Vagina (tissue), 2 donors: ENCODE measurements around the gene SHISA5. TPM values are rescaled to one million over a fixed set of nuclear protein-coding genes. Genes with fewer than 3 reads are reported as not detected.

Experiments
- DNase-seq, 2 donors: peaks; one replicate each; pipeline ENCODE4 v3.0.0-alpha.2; 2017; ENCODE audit errors: extremely low spot score in 2 of 2
- H3K27ac ChIP-seq: fragments of 200-600 bp; sonication (generic); one replicate; pipeline ENCODE4 v1.5.1; 2019
- H3K27me3 ChIP-seq: fragments of 200-600 bp; sonication (generic); one replicate; pipeline ENCODE4 v1.5.1; 2019
- H3K36me3 ChIP-seq, 2 donors: fragments of 200-600 bp; sonication (generic); one replicate each; pipeline ENCODE4 v1.5.1; 2017 to 2019
- H3K4me1 ChIP-seq: fragments of 200-600 bp; sonication (generic); one replicate; pipeline ENCODE4 v1.5.1; 2019
- H3K4me3 ChIP-seq, 2 donors: fragments of 200-600 bp; sonication (generic); 1 replicate in 1 of 2; 2 replicates in 1 of 2; pipeline ENCODE4 v1.5.1; 2016 to 2019
- H3K9me3 ChIP-seq: fragments of 200-600 bp; sonication (generic); one replicate; pipeline ENCODE4 v1.5.1; 2019
- POLR2A ChIP-seq, 2 donors: fragments of 450-650 bp; IDR thresholded peaks; one replicate each; pipeline ENCODE4 v1.6.1; 2017; ENCODE audit warnings: antibody characterized with exemption in 2 of 2, mild to moderate bottlenecking in 2 of 2, moderate library complexity in 2 of 2
- POLR2AphosphoS5 ChIP-seq, 2 donors: sonication (generic); formaldehyde crosslinking; IDR thresholded peaks; one replicate each; pipeline ENCODE4 v1.9.0; 2017; ENCODE audit warnings: antibody characterized with exemption in 2 of 2, mild to moderate bottlenecking in 2 of 2, low read depth in 1 of 2; ENCODE audit not compliant: insufficient read depth in 1 of 2
- intact Hi-C: fragments of 100-400 bp; cut with DNase I; formaldehyde crosslinking; loops from one replicate; pipeline ENCODE4 v1.15.1; 2023
- microRNA-seq: library from miRNA; unstranded; fragments of <30 nt; microRNA quantifications from one replicate; pipeline ENCODE4, GENCODE V29; 2017; ENCODE audit warnings: borderline number of aligned reads, borderline replicate concordance
- small RNA-seq: library from RNA; depleted of rRNA; stranded (forward); fragments of <200 nt; gene quantifications from one replicate; pipeline ENCODE3, GENCODE V24; 2016
- total RNA-seq: library from RNA; depleted of rRNA; stranded (reverse); fragments of >200 nt; gene quantifications from one replicate; pipeline ENCODE4 v1.2.3, GENCODE V29; 2016
- TF ChIP-seq, protein P1 (sequence below), 3 experiments: fragments of 450-650 bp in 2 of 3; fragments of 200-600 bp in 1 of 3; sonication (generic) in 1 of 3; IDR thresholded peaks; one replicate each; pipeline ENCODE4 v1.5.1; 2017 to 2019; ENCODE audit warnings: antibody characterized with exemption in 3 of 3, mild to moderate bottlenecking in 2 of 3, moderate library complexity in 2 of 3

The SHISA5 gene
- total RNA-seq, 1 donor from 2014 or later = 133 TPM

DNA sequence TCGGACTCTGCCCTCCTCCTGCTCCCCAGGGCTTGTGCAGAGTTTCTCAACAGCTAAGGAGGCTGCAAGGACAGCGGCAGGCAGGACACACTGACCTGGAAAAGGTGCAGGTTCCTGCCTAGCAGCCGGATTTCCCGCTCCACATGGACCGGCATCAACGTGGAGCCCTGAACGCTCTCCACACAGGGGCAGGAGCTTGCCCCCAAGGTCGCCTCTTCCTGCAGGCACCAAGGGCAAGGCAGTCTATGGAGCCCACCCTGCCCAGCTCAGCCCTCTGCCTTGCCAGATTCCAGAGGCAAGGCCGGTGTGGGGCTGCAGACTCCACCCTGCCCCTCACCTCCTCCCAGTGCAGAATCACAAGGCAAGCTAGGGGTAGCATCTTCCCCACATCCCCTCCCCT lies 84.8 kb downstream of the SHISA5 start:
- no peaks in the 10 kb centered on the region for H3K9me3 ChIP-seq
- H3K4me1 ChIP-seq = peaks cover 32% of the 10 kb centered on the region
- H3K36me3 ChIP-seq = peaks cover 0 to 67% of the 10 kb centered on the region in 2 donors
- H3K4me3 ChIP-seq = no peak overlapping the region
- no peak for DNase-seq
- intact Hi-C loops = no loop called here
- H3K27ac ChIP-seq = no peak overlapping the region
- TF ChIP-seq POLR2AphosphoS5 (IDR thresholded peaks at IDR 0.05; ENCODE audit: insufficient read depth in 1 of 2, low read depth in 1 of 2) (no peak), POLR2A (IDR thresholded peaks at IDR 0.05) (no peak)
- TF ChIP-seq, protein P1, sequence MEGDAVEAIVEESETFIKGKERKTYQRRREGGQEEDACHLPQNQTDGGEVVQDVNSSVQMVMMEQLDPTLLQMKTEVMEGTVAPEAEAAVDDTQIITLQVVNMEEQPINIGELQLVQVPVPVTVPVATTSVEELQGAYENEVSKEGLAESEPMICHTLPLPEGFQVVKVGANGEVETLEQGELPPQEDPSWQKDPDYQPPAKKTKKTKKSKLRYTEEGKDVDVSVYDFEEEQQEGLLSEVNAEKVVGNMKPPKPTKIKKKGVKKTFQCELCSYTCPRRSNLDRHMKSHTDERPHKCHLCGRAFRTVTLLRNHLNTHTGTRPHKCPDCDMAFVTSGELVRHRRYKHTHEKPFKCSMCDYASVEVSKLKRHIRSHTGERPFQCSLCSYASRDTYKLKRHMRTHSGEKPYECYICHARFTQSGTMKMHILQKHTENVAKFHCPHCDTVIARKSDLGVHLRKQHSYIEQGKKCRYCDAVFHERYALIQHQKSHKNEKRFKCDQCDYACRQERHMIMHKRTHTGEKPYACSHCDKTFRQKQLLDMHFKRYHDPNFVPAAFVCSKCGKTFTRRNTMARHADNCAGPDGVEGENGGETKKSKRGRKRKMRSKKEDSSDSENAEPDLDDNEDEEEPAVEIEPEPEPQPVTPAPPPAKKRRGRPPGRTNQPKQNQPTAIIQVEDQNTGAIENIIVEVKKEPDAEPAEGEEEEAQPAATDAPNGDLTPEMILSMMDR (IDR thresholded peaks at IDR 0.05) = no peak
- H3K27me3 ChIP-seq = no peaks in the 10 kb centered on the region

DNA sequence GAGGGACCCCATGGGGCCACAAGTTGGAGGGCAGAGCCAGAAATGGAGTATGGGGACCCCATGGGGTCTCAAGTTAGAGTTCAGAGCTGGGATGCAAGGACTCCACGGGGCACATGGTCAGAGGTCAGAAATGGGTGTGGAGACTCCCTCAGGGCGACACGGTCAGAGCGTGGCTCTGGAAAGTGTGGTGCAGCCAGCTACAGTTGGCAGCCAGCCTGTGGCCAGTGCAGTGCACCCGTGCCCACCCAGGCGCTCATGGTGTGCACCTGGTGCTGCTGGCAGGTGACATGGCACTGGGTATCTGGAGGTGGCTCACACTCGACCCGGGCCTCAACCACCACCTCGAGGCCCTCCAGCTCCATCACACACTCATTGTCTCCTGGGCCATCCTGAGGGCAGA lies 85.3 kb downstream of the SHISA5 start:
- intact Hi-C loops = no loop called here
- TF ChIP-seq POLR2AphosphoS5 (IDR thresholded peaks at IDR 0.05; ENCODE audit: insufficient read depth in 1 of 2, low read depth in 1 of 2) = no peak
- TF ChIP-seq, protein P1 (IDR thresholded peaks at IDR 0.05) = no peak
- TF ChIP-seq POLR2A (IDR thresholded peaks at IDR 0.05) = no peak
- Histone ChIP-seq H3K27me3 (no peaks in the 10 kb centered on the region), H3K4me3 (no peak overlapping the region), H3K9me3 (no peaks in the 10 kb centered on the region), H3K4me1 (peaks cover 32% of the 10 kb centered on the region), H3K36me3 (peaks cover 0 to 68% of the 10 kb centered on the region in 2 donors), H3K27ac (no peak overlapping the region)
- DNase-seq = no peak

DNA sequence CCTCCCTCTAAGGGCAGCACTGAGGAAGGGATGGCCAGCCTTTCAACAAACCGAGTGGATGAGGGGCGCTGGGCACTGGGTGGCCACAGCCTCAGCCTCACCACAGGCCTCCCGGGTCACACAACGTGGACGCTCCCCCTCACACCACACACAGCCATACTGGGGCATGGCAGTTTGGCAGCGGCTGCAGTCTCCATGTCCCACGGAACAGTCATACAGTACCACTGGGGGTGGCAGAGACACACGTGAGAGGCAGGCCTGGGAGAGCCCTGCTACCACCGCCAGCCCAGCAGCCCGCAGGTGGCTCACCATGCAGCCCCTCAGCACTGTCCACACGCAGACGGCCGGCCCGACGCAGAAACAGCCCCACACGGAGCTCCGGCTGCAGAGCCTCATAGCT lies 85.8 kb downstream of the SHISA5 start:
- peaks cover 0 to 68% of the 10 kb centered on the region in 2 donors for H3K36me3 ChIP-seq
- H3K9me3 ChIP-seq = no peaks in the 10 kb centered on the region
- H3K4me1 ChIP-seq = peaks cover 31% of the 10 kb centered on the region
- no peak for DNase-seq
- TF ChIP-seq POLR2AphosphoS5 (IDR thresholded peaks at IDR 0.05; ENCODE audit: insufficient read depth in 1 of 2, low read depth in 1 of 2) = no peak
- no peak for TF ChIP-seq POLR2A (IDR thresholded peaks at IDR 0.05)
- TF ChIP-seq, protein P1 (IDR thresholded peaks at IDR 0.05) = no peak
- intact Hi-C loops = no loop called here
- H3K4me3 ChIP-seq = no peak overlapping the region
- no peaks in the 10 kb centered on the region for H3K27me3 ChIP-seq
- no peak overlapping the region for H3K27ac ChIP-seq

Small RNA genes lying within 50 kb of the gene (microRNA-seq; reads per million reads assigned to microRNA genes)
- gene MIR6823 = not detected

Small RNA genes lying within 50 kb of the gene (small RNA-seq; reads per million reads assigned to genes)
- not detected for gene MIR6823

Other genes with a start within 250 kb of the SHISA5 start
- gene NME6, start 202.8 kb downstream of the SHISA5 start, total RNA-seq = 17.2 TPM
- gene SPINK8, start 170.5 kb downstream of the SHISA5 start, total RNA-seq = not detected
- gene FBXW12, start 132.0 kb downstream of the SHISA5 start, total RNA-seq = not detected
- 257 TPM for gene PLXNB1, start 74.1 kb downstream of the SHISA5 start, total RNA-seq
- 11.5 TPM for gene CCDC51, start 64.1 kb downstream of the SHISA5 start, total RNA-seq
- 251 TPM for gene TMA7, start 63.9 kb downstream of the SHISA5 start, total RNA-seq
- gene ATRIP, start 57.4 kb downstream of the SHISA5 start, total RNA-seq = 13.8 TPM
- 7.4 TPM for gene PFKFB4, start 52.6 kb upstream of the SHISA5 start, total RNA-seq
- gene UCN2, start 59.6 kb upstream of the SHISA5 start, total RNA-seq = 5.2 TPM
- gene COL7A1, start 91.2 kb upstream of the SHISA5 start, total RNA-seq = 148 TPM
- 190 TPM for gene UQCRC1, start 105.5 kb upstream of the SHISA5 start, total RNA-seq
- gene TMEM89, start 117.6 kb upstream of the SHISA5 start, total RNA-seq = not detected
- gene SLC26A6, start 131.3 kb upstream of the SHISA5 start, total RNA-seq = 35.1 TPM
- 2.2 TPM for gene CELSR3, start 158.7 kb upstream of the SHISA5 start, total RNA-seq
- gene NCKIPSD, start 181.7 kb upstream of the SHISA5 start, total RNA-seq = 45.9 TPM
- 119 TPM for gene IP6K2, start 213.0 kb upstream of the SHISA5 start, total RNA-seq